Astrocyte (in vitro differentiated cells and primary cell): ENCODE data around the gene RNF217. TPM values are rescaled to one million over a fixed set of nuclear protein-coding genes. Genes with fewer than 3 reads are reported as not detected.
A peak's percentile ranks its signal among the peaks of the same experiment; 100 is the strongest.

Experiments used
- DNase-seq: peaks from one replicate; pipeline ENCODE4 v3.0.0-alpha.2; 2010; ENCODE audit warnings: low read depth
- FAIRE-seq: peaks from 2 replicates; lab custom pipeline; 2011; peaks lifted over from hg19 to GRCh38; lab: Jason Lieb, UNC
- H2AFZ ChIP-seq: 2 replicates; pipeline ENCODE4 v1.6.0; 2012; ENCODE audit warnings: low read depth, low read length, inconsistent platforms
- H3K27ac ChIP-seq: 2 replicates; pipeline ENCODE4 v1.5.1; 2011; ENCODE audit warnings: low read depth, low read length, inconsistent platforms
- H3K27me3 ChIP-seq: 2 replicates; pipeline ENCODE4 v1.6.0; 2011; ENCODE audit warnings: low read length, inconsistent platforms; ENCODE audit not compliant: insufficient read depth
- H3K36me3 ChIP-seq: 2 replicates; pipeline ENCODE4 v1.5.1; 2011; ENCODE audit warnings: low read length, inconsistent platforms; ENCODE audit not compliant: insufficient read depth
- H3K4me1 ChIP-seq: 2 replicates; pipeline ENCODE4 v1.5.1; 2011; ENCODE audit warnings: low read length, inconsistent platforms; ENCODE audit not compliant: insufficient read depth
- H3K4me2 ChIP-seq: 2 replicates; pipeline ENCODE4 v1.6.0; 2012; ENCODE audit warnings: low read length, inconsistent platforms
- H3K4me3 ChIP-seq: 2 replicates; pipeline ENCODE4 v1.5.1; 2011; ENCODE audit warnings: low read depth, mild to moderate bottlenecking, low read length, inconsistent platforms; ENCODE audit not compliant: insufficient read depth
- H3K79me2 ChIP-seq: 2 replicates; pipeline ENCODE4 v1.6.0; 2012; ENCODE audit warnings: mild to moderate bottlenecking, low read length, inconsistent platforms; ENCODE audit not compliant: insufficient read depth
- H3K9ac ChIP-seq: 2 replicates; pipeline ENCODE4 v1.6.0; 2012; ENCODE audit warnings: mild to moderate bottlenecking, low read length, inconsistent platforms
- H3K9me3 ChIP-seq: 2 replicates; pipeline ENCODE4 v1.5.1; 2012; ENCODE audit warnings: low read depth, mild to moderate bottlenecking, low read length, inconsistent platforms; ENCODE audit not compliant: insufficient read depth
- H4K20me1 ChIP-seq: 2 replicates; pipeline ENCODE4 v1.6.0; 2012; ENCODE audit warnings: low read length, inconsistent platforms; ENCODE audit not compliant: insufficient read depth
- H3K27ac Mint-ChIP-seq: one replicate; pipeline ENCODE4 v1.8.0; 2021; ENCODE audit warnings: mild to moderate bottlenecking, mixed read lengths; ENCODE audit not compliant: unreplicated experiment
- H3K27me3 Mint-ChIP-seq: one replicate; pipeline ENCODE4 v1.8.0; 2021; ENCODE audit warnings: low read depth, mixed read lengths; ENCODE audit not compliant: unreplicated experiment
- H3K36me3 Mint-ChIP-seq: one replicate; pipeline ENCODE4 v1.8.0; 2021; ENCODE audit warnings: low read depth, mixed read lengths; ENCODE audit not compliant: unreplicated experiment
- H3K4me1 Mint-ChIP-seq: one replicate; pipeline ENCODE4 v1.8.0; 2021; ENCODE audit warnings: low read depth, mixed read lengths; ENCODE audit not compliant: unreplicated experiment
- H3K4me3 Mint-ChIP-seq: one replicate; pipeline ENCODE4 v1.8.0; 2021; ENCODE audit warnings: mild to moderate bottlenecking, moderate library complexity, mixed read lengths; ENCODE audit not compliant: unreplicated experiment
- H3K9me3 Mint-ChIP-seq: one replicate; pipeline ENCODE4 v1.8.0; 2021; ENCODE audit warnings: mild to moderate bottlenecking, mixed read lengths; ENCODE audit not compliant: unreplicated experiment
- CTCF ChIP-seq: IDR thresholded peaks from 2 replicates; pipeline ENCODE4 v1.5.1; 2011; ENCODE audit warnings: low read depth, mild to moderate bottlenecking, inconsistent platforms, low read length, moderate library complexity; ENCODE audit not compliant: insufficient read depth
- EZH2 ChIP-seq: IDR thresholded peaks from 2 replicates; pipeline ENCODE4 v1.6.1; 2012; ENCODE audit warnings: mild to moderate bottlenecking, low read length, inconsistent platforms; ENCODE audit not compliant: insufficient read depth
- total RNA-seq: library from RNA; stranded (reverse); gene quantifications from 2 replicates; pipeline ENCODE4 v1.2.1, GENCODE V29; 2021

The RNF217 gene
- total RNA-seq, 1 donor from 2014 or later = 49.4 TPM

GRCh38 chr6:124928851-124929250 lies 33.4 kb upstream of the RNF217 start:
- Histone ChIP-seq H3K79me2 (no peaks in the 10 kb centered on the region), H3K4me1 (peaks cover 7% of the 10 kb centered on the region), H2AFZ (no peak overlapping the region), H3K9me3 (no peaks in the 10 kb centered on the region), H3K4me3 (no peak overlapping the region), H3K36me3 (no peaks in the 10 kb centered on the region), H3K27me3 (no peaks in the 10 kb centered on the region), H3K27ac (peak overlapping the region; percentile 69), H3K9ac (no peak overlapping the region), H4K20me1 (no peaks in the 10 kb centered on the region), H3K4me2 (peak overlapping the region; percentile 17)
- no peak overlapping the region for H3K27ac Mint-ChIP-seq
- peaks cover 11% of the 10 kb centered on the region for H3K4me1 Mint-ChIP-seq
- no peak overlapping the region for H3K4me3 Mint-ChIP-seq
- H3K9me3 Mint-ChIP-seq = no peaks in the 10 kb centered on the region
- no peaks in the 10 kb centered on the region for H3K36me3 Mint-ChIP-seq
- FAIRE-seq (peak; percentile 23), DNase-seq (peak; percentile 56)
- no peak for TF ChIP-seq CTCF
- H3K27me3 Mint-ChIP-seq = no peaks in the 10 kb centered on the region

GRCh38 chr6:124937645-124938044 lies 24.6 kb upstream of the RNF217 start:
- Histone ChIP-seq H3K9ac (no peak overlapping the region), H3K27me3 (no peaks in the 10 kb centered on the region), H3K9me3 (no peaks in the 10 kb centered on the region), H3K4me2 (no peak overlapping the region), H3K36me3 (no peaks in the 10 kb centered on the region), H3K27ac (no peak overlapping the region), H2AFZ (no peak overlapping the region), H4K20me1 (no peaks in the 10 kb centered on the region), H3K79me2 (no peaks in the 10 kb centered on the region), H3K4me3 (no peak overlapping the region), H3K4me1 (no peaks in the 10 kb centered on the region)
- H3K27me3 Mint-ChIP-seq = no peaks in the 10 kb centered on the region
- TF ChIP-seq EZH2 = no peak
- no peak for TF ChIP-seq CTCF
- H3K27ac Mint-ChIP-seq = no peak overlapping the region
- no peaks in the 10 kb centered on the region for H3K36me3 Mint-ChIP-seq
- no peak for FAIRE-seq
- H3K4me1 Mint-ChIP-seq = peaks cover 1% of the 10 kb centered on the region
- no peak overlapping the region for H3K4me3 Mint-ChIP-seq
- H3K9me3 Mint-ChIP-seq = no peaks in the 10 kb centered on the region
- DNase-seq = no peak

- no peak for DNase-seq
Observed at GRCh38 chr6:124941259-124941658, 21.0 kb upstream of the RNF217 start.

More at GRCh38 chr6:124941259-124941658, 21.0 kb upstream of the RNF217 start:
- Histone ChIP-seq H3K79me2 (no peaks in the 10 kb centered on the region), H3K36me3 (no peaks in the 10 kb centered on the region), H3K4me3 (no peak overlapping the region), H3K9me3 (no peaks in the 10 kb centered on the region), H3K27me3 (no peaks in the 10 kb centered on the region), H3K4me1 (no peaks in the 10 kb centered on the region), H3K4me2 (no peak overlapping the region), H3K27ac (no peak overlapping the region), H2AFZ (no peak overlapping the region), H3K9ac (no peak overlapping the region), H4K20me1 (no peaks in the 10 kb centered on the region)
- no peak for FAIRE-seq
- no peak overlapping the region for H3K27ac Mint-ChIP-seq
- no peaks in the 10 kb centered on the region for H3K9me3 Mint-ChIP-seq
- TF ChIP-seq EZH2 (no peak), CTCF (no peak)
- no peaks in the 10 kb centered on the region for H3K4me1 Mint-ChIP-seq
- no peaks in the 10 kb centered on the region for H3K36me3 Mint-ChIP-seq
- no peaks in the 10 kb centered on the region for H3K27me3 Mint-ChIP-seq
- H3K4me3 Mint-ChIP-seq = no peak overlapping the region
